ENCODE measurements around the gene RASL12.
"Not testable (repeated sequence)": the region's sequence is repeated elsewhere in the genome, so short reads cannot be mapped to it uniquely, and the experiment has no call there.

Gene RASL12, protein sequence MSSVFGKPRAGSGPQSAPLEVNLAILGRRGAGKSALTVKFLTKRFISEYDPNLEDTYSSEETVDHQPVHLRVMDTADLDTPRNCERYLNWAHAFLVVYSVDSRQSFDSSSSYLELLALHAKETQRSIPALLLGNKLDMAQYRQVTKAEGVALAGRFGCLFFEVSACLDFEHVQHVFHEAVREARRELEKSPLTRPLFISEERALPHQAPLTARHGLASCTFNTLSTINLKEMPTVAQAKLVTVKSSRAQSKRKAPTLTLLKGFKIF

DNA sequence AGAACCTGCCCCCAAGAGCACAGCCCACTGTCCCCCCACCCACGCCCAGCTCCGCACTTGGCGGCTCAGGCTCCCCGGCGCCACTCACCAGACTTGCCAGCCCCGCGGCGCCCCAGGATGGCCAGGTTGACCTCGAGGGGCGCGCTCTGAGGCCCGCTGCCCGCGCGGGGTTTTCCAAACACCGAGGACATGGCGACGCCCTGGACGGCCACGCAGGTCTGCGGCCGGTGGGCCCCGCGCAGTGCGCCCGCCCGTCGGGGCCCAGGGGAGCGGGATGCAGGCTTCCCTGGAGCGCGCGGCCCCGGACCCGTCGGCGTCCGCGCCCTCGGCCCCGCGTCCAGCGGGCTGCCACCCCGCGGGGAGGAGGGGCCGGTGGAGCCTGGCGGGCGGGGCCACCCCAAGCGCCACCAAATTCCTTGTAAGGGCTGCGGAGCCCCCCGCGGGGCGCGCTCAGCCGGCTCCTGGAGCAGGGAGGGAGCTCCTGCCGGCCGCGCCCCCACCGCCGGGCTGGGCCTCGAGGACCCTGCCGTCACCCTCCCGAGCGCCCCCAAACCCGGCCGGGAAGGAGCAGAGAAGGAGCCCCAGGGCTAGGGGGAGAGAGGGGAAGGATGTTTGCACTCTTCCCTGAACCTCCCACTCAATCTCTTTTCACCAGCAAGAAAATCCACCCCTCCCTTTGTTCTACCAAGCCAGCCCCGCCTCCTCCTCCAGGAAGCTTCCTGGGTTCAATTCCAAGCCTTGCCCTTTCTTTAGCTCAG lies at the start of gene RASL12:
Gene RASL12, minus strand, starts transcription at position 347 of the 758 bp plus-strand sequence. Its CDS starts 156 bp downstream, at position 191.
- no peak for DNase-seq

DNA sequence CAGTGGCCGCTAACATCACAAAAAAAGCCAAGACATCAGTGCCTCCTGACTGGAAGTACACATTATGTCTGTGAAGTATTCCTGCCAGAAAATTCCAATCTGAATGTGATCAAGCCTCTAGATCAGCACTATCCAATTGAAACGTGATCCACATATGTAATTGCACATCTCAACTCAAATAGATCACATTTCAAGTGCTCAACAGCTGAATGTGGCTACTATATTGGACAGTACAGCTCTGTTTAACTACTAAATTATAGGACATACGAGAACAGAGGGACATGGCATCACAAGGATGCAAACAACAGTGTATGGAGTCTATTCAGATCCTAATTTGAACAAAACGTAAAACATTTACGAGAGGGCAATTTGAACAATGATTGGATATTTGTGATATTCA lies 47.8 kb upstream of the RASL12 start:
- no peak for DNase-seq

DNA sequence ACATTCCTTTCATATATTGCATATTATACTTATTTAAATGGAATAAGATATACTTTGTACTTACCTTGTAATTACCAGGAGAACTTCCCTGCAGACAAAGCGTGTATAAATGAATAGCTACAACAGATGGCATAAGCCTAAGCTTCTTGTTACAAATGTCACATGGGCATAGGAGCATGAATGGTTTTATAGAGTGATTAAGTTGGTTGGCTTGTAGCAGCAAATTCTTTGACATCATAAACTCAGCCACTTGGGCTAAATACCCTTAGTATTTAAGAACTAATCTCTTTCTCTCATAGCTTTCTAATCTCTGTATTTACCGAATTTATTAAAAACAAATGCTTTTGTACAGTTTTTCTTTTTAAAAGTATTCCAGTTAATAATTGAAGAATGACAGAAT lies 47.3 kb upstream of the RASL12 start, which contains the start of gene UBAP1L:
Gene UBAP1L, minus strand, starts transcription at position 115 of the 400 bp plus-strand sequence. CDS start 8,985 bp downstream, outside the sequence.
- no peak for DNase-seq

DNA sequence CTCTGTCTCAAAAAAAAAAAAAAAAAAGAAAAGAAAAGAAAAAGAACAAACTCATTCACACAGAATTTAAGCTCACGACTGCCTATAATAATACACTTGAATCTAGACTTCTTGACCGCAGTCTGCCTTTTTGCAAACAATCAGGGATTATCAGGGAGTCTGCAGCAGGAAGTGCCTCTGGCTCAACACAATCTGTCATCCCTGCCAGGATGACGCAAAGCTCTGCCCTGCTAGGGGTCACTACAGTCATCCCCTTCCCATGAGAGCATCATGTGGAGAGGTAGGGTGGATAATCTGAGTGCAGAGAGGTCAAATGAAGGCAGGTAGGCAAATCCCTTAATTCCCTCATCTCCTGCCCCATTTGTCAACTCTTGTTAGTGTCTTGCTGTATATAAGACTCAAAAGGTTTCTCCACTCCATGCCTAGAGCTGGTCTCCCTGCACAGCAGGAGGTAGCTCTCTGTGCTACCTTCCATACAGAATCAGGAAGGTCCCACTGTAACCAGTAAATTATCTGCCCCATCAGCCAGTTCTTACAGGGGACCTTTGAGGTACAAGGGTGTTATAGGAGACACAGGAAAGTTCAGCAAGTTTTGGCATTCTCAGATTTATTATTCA lies 43.0 kb upstream of the RASL12 start:
- DNase-seq: no peak

DNA sequence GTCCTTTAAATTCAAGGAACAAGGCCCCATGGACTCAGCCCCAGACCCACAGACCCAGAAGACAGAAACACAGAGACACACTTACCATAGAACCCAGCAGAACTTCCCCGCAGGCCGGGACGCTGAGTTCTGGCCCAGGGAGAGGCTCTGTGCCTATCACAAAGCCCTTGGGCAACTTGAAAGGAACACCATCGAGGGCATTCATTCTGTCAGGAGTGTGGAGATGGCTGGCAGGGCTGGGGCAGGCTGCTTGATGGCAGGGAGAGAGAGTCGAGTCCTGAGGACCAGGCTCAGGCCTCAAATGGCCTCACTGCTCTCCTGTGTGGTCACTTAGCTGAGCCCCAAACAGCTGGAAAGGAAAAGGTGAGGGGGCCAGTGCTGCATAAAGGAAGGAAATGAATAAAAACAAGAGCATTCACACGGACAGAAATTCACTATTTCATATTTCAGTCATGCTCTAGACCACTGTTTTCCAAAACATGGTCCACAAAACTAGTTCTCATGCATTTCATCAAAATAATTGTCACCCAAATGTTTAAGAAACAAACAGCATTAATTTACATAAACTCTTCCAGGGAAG lies 38.3 kb upstream of the RASL12 start:
- no peak for DNase-seq

DNA sequence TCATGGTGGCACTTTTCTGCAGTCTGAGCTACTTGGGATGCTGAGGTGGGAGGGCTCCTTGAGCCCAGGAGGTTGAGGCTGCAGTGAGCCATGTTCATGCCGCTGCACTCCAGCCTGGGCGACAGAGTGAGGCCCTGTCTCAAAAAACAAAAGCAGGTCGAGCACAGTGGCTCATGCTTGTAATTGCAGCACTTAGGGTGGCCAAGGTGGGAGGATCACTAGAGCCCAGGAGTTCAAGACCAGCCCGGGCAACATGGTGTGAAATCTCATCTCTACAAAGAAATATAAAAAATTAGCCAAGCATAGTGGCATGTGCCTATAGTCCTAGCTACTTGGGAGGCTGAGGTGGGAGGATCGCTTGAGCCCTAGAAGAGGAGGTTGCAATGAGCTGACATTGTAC lies 37.2 kb upstream of the RASL12 start:
- no peak for DNase-seq

DNA sequence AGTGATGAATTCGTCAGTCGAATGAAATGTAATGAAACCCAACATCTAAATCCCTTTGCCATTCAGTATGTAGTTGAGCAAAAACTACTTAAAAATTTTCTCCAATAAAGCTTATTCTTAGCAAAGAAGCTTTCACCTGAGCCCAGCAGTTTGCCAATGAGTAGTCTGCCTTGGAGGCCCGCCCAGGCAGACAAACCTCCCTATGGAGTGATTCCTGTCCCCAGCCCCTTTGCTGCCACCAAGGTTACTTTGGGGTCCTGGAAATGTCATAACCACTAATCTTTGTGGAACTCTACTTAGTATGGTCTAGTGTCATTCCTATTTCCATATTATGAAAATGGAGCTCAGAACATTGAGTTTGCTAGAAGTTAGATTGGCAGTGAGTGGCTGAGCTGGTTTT lies 35.1 kb upstream of the RASL12 start:
- no peak for DNase-seq

DNA sequence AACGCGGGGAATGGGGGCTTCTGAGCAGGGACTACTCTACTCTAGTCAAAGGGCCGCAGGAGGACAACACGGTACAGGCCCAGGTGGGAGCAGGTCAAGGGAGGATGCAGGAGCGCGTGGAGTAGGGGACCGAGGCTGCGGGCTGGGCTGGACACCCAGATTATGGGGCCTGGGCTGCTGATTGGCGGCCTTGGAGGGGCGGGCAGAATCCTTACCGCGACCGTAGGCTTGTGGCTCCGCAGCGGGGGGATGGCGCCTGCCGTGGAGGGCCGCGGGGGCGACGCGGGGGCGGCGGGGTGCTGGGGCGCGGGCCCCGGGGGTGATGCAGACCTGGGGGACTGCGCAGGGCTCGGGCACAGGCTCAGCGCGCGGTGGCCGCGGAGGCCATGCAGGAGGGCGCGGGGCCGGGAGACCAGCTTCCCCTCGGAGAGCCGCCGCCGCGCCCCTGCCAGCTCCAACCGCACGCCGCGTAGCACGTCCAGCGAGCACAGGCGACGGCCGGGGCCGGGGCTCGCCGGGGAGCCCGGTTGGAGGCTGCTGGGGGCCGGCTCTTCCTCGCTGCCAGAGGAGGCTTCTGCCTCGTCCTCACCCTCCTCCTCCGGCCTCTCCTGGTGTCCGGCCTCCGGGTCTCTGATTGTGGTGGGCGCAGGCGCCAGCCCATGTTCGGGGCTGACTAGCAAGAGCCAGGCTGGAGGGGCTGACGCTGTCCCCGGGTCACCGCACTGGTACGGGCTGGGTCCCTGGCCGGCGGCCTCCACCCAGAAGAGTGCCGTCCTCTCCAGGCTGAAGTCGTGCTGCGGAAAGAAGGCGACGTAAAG lies 34.3 kb upstream of the RASL12 start:
- no peak for DNase-seq

DNA sequence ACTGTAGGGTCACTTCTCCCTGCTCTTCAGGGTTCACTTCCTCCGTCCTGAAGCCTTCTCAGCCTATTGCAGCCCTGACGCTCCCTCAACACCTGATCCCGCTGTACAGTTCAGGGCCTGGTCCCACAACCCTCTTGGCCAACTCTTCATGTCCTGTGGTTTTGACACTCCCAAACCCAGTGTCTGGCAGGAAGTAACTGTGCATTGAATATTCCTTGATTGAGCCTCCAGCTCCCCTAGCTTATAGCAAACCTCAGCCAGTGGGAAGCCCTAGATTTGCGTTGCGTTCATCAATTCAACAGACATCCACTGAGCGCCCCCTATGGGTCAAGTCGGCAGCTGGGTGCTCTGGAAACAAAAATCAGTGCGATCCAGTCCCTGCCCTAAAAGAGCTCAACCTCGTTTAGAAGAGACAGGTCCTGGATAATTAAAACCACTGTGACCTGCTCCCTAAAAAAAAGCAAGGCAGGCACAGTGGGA lies 33.7 kb upstream of the RASL12 start:
- no peak for DNase-seq

DNA sequence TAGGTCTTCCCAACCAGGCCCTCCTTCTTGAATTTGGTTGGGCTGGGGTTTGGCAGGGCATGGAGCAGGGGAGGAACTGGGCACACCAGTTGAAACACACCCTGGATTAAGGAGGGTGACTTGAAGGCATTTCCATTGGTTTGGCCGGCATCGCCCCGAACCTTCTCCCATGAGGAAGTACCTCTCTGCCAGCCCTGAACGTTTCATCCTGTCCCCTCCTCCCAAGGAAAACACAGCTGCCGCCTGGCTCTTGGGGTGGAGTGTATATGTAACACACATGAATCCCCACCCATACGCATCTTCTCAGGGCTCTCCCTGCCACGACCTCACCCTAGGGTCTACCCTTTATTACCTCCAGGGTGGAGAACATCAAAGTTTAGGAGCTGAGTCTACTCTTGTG lies 32.7 kb upstream of the RASL12 start:
- no peak for DNase-seq

DNA sequence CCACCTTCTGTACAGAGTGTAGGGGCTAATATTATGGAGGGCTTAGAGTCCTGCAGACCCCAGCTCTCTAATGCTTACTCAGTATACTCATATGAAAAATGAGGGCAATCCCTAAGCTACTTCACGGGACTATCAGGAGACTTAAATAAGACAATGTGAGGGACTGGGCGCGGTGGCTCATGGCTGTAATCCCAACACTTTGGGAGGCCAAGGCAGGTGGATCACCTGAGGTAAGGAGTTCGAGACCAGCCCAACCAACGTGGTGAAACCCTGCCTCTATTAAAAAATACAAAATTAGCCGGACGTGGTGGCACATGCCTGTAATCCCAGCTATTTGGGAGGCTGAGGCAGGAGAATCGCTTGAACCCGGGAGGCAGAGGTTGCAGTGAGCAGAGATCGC lies 32.0 kb upstream of the RASL12 start:
- not testable (repeated sequence) for DNase-seq

DNA sequence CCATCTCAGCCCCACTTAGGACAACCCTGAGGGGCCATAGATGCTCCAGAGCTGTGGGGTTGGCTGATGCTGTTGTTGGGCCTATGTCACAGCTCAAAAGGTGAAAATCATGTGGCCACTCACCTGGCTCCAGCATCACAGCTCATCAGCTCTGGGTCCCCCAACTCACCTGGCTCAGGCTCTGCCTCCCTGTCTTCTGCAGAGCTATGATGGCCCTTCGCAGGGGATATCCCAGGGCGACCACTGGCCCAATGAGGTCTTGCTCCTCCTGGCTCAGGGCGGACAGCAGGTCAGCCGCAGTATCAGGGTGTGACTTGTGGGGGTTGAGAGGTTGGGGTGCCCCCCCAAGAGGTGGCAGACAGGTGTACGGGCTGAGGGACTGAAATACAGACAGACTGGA lies 31.5 kb upstream of the RASL12 start:
- no peak for DNase-seq

DNA sequence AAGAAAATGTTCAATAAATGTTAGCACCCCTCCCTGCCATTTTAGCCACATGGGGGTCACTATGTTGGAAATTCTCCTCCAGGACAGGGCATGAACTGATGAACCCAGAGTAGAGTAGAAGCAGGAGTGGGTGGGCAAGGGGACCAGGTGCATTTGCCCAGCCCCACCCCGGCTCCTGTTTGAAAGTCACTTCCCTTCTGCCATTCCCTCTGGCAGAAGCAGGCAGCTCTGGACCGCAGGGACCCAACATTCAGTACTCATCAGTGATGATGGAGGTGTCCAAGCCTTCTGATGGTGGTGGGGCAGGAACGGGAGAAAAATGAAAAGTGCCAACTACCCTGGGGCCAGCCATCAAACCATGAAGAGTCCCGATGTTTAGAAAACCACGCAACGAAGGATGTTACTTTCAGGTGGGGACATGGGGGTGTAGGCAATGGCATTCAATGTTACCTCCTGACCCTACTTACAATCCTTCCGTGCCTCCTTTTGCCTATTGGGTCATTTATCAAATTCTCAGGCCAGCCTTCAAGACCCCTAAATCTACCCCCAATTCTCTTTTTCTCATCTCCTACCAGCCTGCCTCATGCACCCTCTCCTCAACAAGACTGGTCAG lies 30.0 kb upstream of the RASL12 start:
- DNase-seq: no peak

DNA sequence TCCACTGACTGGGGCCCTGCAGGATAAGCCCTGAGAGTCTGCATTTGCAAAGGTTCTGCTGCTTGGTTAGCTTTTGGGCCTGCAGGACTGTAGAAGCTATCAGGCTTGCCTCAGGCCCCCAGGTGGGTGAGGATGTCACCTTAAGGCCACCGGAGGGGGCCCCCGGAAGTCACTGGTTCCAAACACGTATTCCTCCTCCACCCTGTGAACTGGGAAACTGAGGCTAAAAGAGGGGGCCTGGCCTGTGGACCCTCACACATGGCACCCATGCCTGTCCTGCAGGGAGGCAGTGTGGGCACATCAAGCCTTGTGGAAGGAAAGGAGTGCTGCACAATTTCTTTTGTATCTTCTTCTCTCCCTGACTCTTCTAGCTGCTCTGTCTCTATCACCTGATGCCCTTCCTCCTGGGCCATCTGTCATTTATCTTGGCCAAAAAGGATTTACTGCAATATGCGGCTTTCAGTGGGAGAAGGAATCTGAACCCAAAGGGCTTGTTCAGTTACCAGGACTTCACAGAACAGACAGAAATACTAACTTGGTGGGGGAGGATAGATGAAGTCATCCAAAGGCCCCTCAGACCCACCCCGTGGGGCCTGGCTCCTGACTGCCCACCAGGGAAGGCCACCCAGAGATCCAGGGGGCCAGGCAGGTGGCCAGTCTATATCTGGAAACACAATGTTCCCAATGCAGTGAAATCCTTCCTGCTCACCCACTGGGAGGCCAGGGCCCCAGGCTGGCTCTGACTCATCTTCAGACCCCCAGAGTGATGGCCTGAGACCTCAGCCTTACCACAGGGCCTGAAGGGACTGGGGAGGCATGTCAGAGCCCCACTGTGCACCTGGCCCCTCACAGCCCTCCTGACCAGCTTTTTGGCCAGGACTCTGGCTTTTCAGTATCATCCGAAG lies 28.9 kb upstream of the RASL12 start:
- DNase-seq: no peak

DNA sequence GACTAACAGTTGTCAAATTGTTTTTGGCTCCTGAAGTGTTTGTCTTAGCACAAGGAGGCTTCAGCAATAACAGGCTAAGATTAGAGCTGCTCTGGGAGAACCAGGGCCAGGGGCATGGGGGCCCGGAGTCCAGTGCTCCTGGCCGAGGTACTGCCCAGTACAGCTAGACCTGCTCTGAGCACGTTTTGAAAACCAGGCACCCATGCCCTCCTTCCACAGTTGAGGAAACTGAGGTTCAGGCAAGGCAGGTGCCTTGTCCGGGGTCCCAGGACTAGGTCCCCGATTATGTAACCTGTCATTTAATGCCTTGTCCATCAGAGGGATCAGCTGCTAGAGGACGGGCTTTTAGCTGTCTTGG lies 27.9 kb upstream of the RASL12 start:
- DNase-seq: no peak

DNA sequence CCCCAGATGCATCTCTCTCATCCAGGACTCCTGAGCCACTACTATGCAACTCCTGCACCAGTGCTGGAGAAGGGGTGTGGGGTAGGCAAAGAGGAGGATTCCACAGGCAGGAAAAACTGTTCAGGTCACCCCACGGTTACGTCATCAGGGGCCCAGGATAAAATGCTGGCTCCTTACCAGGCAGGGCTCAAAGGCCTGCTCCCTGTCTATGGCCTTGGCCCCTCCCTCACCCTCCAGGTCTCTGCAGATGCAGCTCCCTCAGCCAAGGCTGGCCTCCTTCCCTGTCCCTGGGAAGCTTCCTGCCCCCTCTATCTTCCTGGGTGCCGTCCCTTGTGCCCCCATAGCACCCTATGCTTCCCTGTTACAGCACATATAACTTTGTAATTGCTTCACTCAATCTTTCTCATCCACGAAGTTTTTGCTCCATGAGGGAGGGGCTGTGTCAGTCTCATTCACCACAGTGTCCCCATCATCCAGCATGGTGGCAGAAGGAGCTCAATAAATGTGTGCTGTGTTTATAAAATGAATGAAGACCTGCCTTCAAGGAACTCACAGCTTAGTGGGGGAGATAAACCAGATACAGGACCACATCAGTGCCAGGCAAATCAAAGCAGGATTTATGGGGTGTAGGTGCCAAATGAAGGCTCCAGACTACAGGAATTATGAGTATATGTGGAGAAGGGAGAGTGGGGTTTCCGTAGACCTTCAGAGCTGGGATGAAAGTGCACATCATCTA lies 27.4 kb upstream of the RASL12 start:
- no peak for DNase-seq

DNA sequence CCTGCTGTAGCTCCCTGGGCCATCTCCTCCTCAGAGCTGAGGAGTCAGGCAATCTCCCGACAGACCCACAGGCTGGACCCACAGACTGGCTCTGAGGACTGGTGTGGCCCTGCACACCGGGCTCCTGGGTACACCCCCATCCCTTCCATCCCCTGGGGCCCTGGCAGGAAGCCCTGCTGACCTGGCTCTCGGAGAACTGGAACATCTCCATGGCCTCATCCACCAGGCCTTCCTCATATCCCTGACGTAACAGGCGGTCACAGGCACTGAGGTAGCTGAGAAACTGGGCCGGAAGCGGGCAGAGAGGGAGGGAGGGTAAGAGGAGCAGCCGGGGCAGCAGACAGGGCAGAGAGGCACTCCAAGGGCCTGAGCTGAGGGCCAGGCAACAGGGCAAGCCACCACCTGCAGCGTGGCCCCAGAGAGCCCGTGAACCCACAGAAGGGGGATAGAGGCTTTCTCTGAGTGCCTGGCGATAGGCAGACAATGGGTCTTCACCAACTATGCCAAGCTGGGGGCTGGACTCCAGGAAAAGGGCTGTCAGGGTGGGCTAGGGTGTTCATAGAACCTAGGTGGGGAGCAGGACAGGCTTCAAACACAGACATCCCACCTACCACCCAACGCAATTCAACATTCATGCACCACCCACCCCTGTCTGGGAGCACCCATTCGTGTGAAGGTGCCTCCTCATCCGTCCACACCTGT lies 26.7 kb upstream of the RASL12 start:
- DNase-seq: no peak

DNA sequence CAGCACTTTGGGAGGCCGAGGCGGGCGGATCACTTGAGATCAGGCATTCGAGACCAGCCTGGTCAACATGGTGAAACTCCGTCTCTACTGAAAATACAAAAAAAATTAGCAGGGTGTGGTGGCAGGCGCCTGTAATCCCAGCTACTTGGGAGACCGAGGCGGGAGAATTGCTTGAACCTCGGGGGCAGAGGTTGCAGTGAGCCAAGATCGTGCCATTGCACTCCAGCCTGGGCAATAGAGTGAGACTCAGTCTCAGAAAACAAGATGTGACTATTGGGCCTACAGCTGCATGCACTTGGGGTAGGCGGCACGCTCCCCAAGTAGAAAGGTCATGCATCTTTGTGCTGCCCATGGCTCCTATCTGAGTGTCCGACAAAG lies 26.0 kb upstream of the RASL12 start:
- not testable (repeated sequence) for DNase-seq

DNA sequence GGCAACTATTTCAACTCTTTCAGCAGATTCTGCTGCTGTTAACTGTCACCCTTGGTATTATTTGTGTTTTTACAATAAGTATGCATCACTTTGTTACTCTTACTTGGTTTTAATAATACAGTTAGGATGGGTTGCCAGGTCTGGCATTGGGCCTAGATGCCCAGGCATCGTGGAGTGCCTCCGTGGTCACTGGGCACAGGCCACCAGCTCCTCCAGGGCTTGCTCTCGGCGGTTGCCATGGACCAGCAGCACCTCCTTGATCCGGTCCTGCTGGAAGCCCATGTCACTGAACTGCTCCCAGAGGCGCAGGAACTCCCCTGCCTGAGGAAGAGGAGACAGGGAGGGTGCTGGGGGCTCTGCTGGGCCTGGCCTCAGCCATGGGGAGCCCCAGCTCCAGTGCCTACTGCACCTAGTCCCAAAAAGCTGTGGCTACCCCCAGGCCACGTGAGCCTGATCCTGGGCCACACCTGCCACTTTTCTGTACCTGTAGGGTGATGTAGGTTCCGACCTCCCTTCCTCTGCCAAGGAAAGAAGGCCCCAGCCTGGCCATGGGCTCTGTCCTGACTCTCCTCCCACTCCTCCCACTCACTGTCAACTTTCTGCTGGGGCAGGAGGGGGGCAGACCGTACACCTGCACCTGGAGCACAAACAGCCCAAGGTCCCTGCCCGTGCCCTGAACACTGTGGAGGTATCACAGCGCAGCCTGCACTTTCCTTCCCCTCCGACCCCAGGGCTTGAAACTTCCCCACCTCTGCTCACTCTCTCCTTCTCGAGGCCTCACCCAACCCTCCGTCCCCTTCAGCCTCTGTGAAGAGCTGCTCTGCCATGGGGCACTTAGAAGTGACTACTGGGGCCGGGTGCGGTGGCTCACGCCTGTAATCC lies 25.4 kb upstream of the RASL12 start:
- DNase-seq: no peak
